Panc1 (cell line): ENCODE data around the gene MOGAT3. TPM values are rescaled to one million over a fixed set of nuclear protein-coding genes. Genes with fewer than 3 reads are reported as not detected.

Experiments
- ATAC-seq: fragments of 200-7000 bp; cut with Tn5 transposase; 2 replicates; pipeline ENCODE4 v1.9.1; 2020; ENCODE audit warnings: mild to moderate bottlenecking, moderate library complexity
- BruUV-seq: library from RNA; stranded (reverse); fragments of 400-500 nt; replicated peaks from 2 replicates; lab custom pipeline; 2021; lab: Mats Ljungman, UMichigan
- CTCF ChIA-PET: fragments of 300-600 bp; sonication (Branson Sonifier 250); formaldehyde crosslinking; loops from one replicate; lab custom pipeline; 2022; ENCODE audit warnings: antibody characterized with exemption; lab: Charles Lee
- POLR2A ChIA-PET: fragments of 300-600 bp; sonication (Branson Sonifier 250); formaldehyde crosslinking; loops from one replicate; lab custom pipeline; 2022; ENCODE audit warnings: antibody characterized with exemption; lab: Charles Lee
- DNase-seq: peaks from one replicate; pipeline ENCODE4 v3.0.0-alpha.2; 2010; ENCODE audit warnings: low read depth, low spot score
- H3K27ac ChIP-seq: 2 replicates; pipeline ENCODE4 v1.5.1; 2011; ENCODE audit warnings: mild to moderate bottlenecking, low read length, inconsistent platforms
- H3K27me3 ChIP-seq: fragments of 200-500 bp; sonication (Bioruptor generic); 2 replicates; pipeline ENCODE4 v1.6.0; 2014; ENCODE audit warnings: low read length, inconsistent platforms; ENCODE audit not compliant: control insufficient read depth, insufficient read depth
- H3K36me3 ChIP-seq: fragments of 200-500 bp; sonication (Bioruptor generic); 2 replicates; pipeline ENCODE4 v1.5.1; 2014; ENCODE audit warnings: inconsistent platforms, mild to moderate bottlenecking, low read length, moderate library complexity; ENCODE audit not compliant: control insufficient read depth, insufficient read depth
- H3K4me1 ChIP-seq: 2 replicates; pipeline ENCODE4 v1.5.1; 2011; ENCODE audit warnings: inconsistent platforms, mild to moderate bottlenecking, low read length, moderate library complexity; ENCODE audit not compliant: control insufficient read depth, insufficient read depth
- H3K4me3 ChIP-seq, 2 experiments: 2 replicates each; pipeline ENCODE4 v1.5.1; 2011 to 2012; ENCODE audit warnings: low read depth in 2 of 2, low read length in 2 of 2, mild to moderate bottlenecking in 2 of 2, inconsistent platforms in 1 of 2, moderate library complexity in 1 of 2
- H3K9me3 ChIP-seq: fragments of 200-500 bp; sonication (Bioruptor generic); 2 replicates; pipeline ENCODE4 v1.5.1; 2014; ENCODE audit warnings: low read depth, mild to moderate bottlenecking, inconsistent platforms, low read length, moderate library complexity; ENCODE audit not compliant: control insufficient read depth, insufficient read depth
- POLR2AphosphoS5 ChIP-seq: IDR thresholded peaks from 2 replicates; pipeline ENCODE4 v1.6.1; 2012; ENCODE audit warnings: mild to moderate bottlenecking, low read depth, low read length, moderate library complexity
- SIN3A ChIP-seq: IDR thresholded peaks from 2 replicates; pipeline ENCODE4 v1.6.1; 2012; ENCODE audit warnings: low read depth, mild to moderate bottlenecking, low read length, moderate library complexity, borderline replicate concordance; ENCODE audit not compliant: insufficient read depth
- TCF7L2 ChIP-seq: IDR thresholded peaks from 2 replicates; pipeline ENCODE4 v1.6.1; 2011; ENCODE audit warnings: mild to moderate bottlenecking, low read depth, low read length, inconsistent platforms
- in situ Hi-C: cut with HindIII; loops from 2 replicates; pipeline ENCODE4 v1.10.0; 2016; ENCODE audit warnings: low sequenced_read_pairs, low pct_unique_long_range_greater_than_20kb
- intact Hi-C: fragments of 100-400 bp; cut with micrococcal nuclease; formaldehyde crosslinking; loops from one replicate; pipeline ENCODE4 v1.10.0; 2022; ENCODE audit not compliant: unreplicated experiment
- total RNA-seq: library from RNA; stranded (reverse); gene quantifications from one replicate; pipeline ENCODE4 v1.2.1, GENCODE V29; 2021; ENCODE audit not compliant: unreplicated experiment
- TF ChIP-seq, protein P1 (sequence below): fragments of 450-650 bp; IDR thresholded peaks from 2 replicates; pipeline ENCODE4 v1.5.1; 2017; ENCODE audit warnings: mild to moderate bottlenecking
- TF ChIP-seq, protein P2 (sequence below), 2 experiments: IDR thresholded peaks; 2 replicates each; pipeline ENCODE4 v1.6.1; 2011 to 2012; ENCODE audit warnings: low read depth in 2 of 2, control low read depth in 1 of 2, low read length in 1 of 2, mild to moderate bottlenecking in 1 of 2, moderate library complexity in 1 of 2; ENCODE audit not compliant: insufficient read depth in 1 of 2

The MOGAT3 gene
- total RNA-seq, 1 experiment from 2014 or later, result 0.23 TPM

DNA sequence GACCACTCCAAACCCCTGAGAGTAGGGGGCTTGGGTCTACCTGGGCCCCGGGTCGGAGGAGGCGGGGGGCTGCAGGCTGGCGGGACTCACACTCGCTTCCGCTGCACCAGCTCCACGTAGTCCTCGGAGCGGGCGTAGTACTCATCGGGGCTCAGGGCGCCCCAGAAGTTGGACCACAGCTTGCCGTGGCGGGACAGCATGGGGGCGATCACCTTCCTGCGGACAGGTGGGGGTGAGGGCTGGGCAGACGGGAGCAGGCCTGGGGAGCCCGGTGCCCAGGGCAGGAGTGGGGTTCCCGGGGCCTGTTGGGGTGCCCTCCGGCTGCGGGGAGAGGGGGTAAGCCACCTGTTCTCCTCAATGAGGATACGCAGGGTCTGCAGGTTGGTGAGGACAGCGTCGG is 10.7 kb upstream of the MOGAT3 start:
- H3K27ac ChIP-seq, result no peak overlapping the region
- H3K27me3 ChIP-seq, result no peaks in the 10 kb centered on the region
- no TSS peak for BruUV-seq
- no peak for TF ChIP-seq TCF7L2
- TF ChIP-seq, protein P1, sequence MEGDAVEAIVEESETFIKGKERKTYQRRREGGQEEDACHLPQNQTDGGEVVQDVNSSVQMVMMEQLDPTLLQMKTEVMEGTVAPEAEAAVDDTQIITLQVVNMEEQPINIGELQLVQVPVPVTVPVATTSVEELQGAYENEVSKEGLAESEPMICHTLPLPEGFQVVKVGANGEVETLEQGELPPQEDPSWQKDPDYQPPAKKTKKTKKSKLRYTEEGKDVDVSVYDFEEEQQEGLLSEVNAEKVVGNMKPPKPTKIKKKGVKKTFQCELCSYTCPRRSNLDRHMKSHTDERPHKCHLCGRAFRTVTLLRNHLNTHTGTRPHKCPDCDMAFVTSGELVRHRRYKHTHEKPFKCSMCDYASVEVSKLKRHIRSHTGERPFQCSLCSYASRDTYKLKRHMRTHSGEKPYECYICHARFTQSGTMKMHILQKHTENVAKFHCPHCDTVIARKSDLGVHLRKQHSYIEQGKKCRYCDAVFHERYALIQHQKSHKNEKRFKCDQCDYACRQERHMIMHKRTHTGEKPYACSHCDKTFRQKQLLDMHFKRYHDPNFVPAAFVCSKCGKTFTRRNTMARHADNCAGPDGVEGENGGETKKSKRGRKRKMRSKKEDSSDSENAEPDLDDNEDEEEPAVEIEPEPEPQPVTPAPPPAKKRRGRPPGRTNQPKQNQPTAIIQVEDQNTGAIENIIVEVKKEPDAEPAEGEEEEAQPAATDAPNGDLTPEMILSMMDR, result no peak
- no peak for TF ChIP-seq SIN3A
- no peaks in the 10 kb centered on the region for H3K9me3 ChIP-seq
- H3K4me3 ChIP-seq, result no peak overlapping the region
- intact Hi-C loops, result no loop called here
- ChIA-PET POLR2A (no interaction called here), CTCF (no interaction called here)
- ATAC-seq (no peak), DNase-seq (no peak)
- in situ Hi-C loops, result no loop called here
- H3K36me3 ChIP-seq, result no peaks in the 10 kb centered on the region; the same call in 1 of the 2 replicates
- peaks cover 7% of the 10 kb centered on the region; the same call in 1 of the 2 replicates for H3K4me1 ChIP-seq

DNA sequence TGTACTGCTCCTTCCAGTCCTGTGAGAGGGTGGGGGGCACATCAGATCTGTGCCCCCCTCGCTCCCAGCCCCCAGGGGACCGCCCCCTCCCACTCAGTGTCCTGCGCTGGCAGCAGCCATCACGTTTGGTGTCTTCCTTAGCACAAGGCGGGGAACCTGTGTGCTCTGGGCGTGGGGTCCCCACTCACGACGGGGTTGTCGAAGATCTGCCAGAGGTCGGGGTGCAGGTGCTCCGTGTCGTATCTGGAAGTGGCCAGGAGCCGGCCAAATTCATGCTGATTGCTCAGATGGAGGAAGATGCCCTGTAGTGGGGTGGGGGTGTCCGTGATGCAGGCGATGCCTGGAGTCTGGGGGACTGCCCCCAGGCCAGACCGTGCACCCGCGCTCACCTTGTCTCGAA is 9.3 kb upstream of the MOGAT3 start:
- ChIA-PET CTCF (no interaction called here), POLR2A (no interaction called here)
- Histone ChIP-seq H3K36me3 (no peaks in the 10 kb centered on the region), H3K4me3 (no peak overlapping the region), H3K4me1 (peaks cover 5% of the 10 kb centered on the region; the same call in 1 of the 2 replicates), H3K9me3 (no peaks in the 10 kb centered on the region), H3K27me3 (no peaks in the 10 kb centered on the region), H3K27ac (no peak overlapping the region)
- TF ChIP-seq, protein P1, result no peak
- TF ChIP-seq POLR2AphosphoS5, result no peak
- TF ChIP-seq, protein P2, sequence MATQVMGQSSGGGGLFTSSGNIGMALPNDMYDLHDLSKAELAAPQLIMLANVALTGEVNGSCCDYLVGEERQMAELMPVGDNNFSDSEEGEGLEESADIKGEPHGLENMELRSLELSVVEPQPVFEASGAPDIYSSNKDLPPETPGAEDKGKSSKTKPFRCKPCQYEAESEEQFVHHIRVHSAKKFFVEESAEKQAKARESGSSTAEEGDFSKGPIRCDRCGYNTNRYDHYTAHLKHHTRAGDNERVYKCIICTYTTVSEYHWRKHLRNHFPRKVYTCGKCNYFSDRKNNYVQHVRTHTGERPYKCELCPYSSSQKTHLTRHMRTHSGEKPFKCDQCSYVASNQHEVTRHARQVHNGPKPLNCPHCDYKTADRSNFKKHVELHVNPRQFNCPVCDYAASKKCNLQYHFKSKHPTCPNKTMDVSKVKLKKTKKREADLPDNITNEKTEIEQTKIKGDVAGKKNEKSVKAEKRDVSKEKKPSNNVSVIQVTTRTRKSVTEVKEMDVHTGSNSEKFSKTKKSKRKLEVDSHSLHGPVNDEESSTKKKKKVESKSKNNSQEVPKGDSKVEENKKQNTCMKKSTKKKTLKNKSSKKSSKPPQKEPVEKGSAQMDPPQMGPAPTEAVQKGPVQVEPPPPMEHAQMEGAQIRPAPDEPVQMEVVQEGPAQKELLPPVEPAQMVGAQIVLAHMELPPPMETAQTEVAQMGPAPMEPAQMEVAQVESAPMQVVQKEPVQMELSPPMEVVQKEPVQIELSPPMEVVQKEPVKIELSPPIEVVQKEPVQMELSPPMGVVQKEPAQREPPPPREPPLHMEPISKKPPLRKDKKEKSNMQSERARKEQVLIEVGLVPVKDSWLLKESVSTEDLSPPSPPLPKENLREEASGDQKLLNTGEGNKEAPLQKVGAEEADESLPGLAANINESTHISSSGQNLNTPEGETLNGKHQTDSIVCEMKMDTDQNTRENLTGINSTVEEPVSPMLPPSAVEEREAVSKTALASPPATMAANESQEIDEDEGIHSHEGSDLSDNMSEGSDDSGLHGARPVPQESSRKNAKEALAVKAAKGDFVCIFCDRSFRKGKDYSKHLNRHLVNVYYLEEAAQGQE (IDR thresholded peaks at IDR 0.05; ENCODE audit: insufficient read depth in 1 of 2, low read depth in 2 of 2, low read length in 1 of 2), result no peak
- no peak for ATAC-seq
- in situ Hi-C loops (no loop called here), intact Hi-C loops (no loop called here)
- no TSS peak for BruUV-seq
- DNase-seq, result no peak
